Astrocyte of the spinal cord (primary cell): ENCODE measurements around the gene RNF220.

ENCODE experiments used
- DNase-seq: peaks from one replicate; pipeline ENCODE4 v3.0.0; 2011; ENCODE audit warnings: low read depth, low spot score
- H3K4me3 ChIP-seq: 2 replicates; pipeline ENCODE4 v1.5.1; 2011; ENCODE audit warnings: low read depth, mild to moderate bottlenecking, low read length, moderate library complexity
- CTCF ChIP-seq: IDR thresholded peaks from 2 replicates; pipeline ENCODE4 v1.5.1; 2012; ENCODE audit warnings: low read depth, mild to moderate bottlenecking, low read length, inconsistent platforms
- in situ Hi-C: cut with HindIII; loops from 2 replicates; pipeline ENCODE4 v1.10.0; 2017; ENCODE audit warnings: low sequenced_read_pairs

The RNF220 gene

GRCh38 chr1:44413740-44414139, 8.7 kb downstream of the RNF220 start:
- no peak for TF ChIP-seq CTCF
- in situ Hi-C loops, result no loop called here
- DNase-seq, result no peak
- no peak overlapping the region for H3K4me3 ChIP-seq

- no peak for TF ChIP-seq CTCF
- no peak for DNase-seq
- no peak overlapping the region for H3K4me3 ChIP-seq
- in situ Hi-C loops, result no loop called here
Observed at GRCh38 chr1:44415013-44415412, 10.0 kb downstream of the RNF220 start.

- in situ Hi-C loops, result no loop called here
- no peak for TF ChIP-seq CTCF
- no peak for DNase-seq
- H3K4me3 ChIP-seq, result no peak overlapping the region
Observed at GRCh38 chr1:44416408-44416807, 11.4 kb downstream of the RNF220 start.

GRCh38 chr1:44417351-44418021, 12.4 kb downstream of the RNF220 start:
- TF ChIP-seq CTCF, result no peak
- DNase-seq, result peak; percentile 30
- H3K4me3 ChIP-seq, result no peak overlapping the region
- in situ Hi-C loops, result no loop called here

- in situ Hi-C loops, result no loop called here
- no peak for TF ChIP-seq CTCF
- no peak for DNase-seq
- no peak overlapping the region for H3K4me3 ChIP-seq
Observed at GRCh38 chr1:44418022-44418673, 13.1 kb downstream of the RNF220 start.

- in situ Hi-C loops, result no loop called here
- no peak overlapping the region for H3K4me3 ChIP-seq
- no peak for DNase-seq
- TF ChIP-seq CTCF, result no peak
Observed at GRCh38 chr1:44419901-44420300, 14.8 kb downstream of the RNF220 start.
